Parathyroid adenoma (tissue), 2 donors: ENCODE data around the gene SLC35F3.

Source experiments
- H2AFZ ChIP-seq: fragments of 300-600 bp; sonication (generic); one replicate; pipeline ENCODE4 v1.7.0; 2017; ENCODE audit warnings: antibody characterized with exemption, mild to moderate bottlenecking
- H3K27ac ChIP-seq: fragments of 300-600 bp; sonication (generic); one replicate; pipeline ENCODE4 v1.7.0; 2017
- H3K27me3 ChIP-seq: fragments of 300-600 bp; sonication (generic); one replicate; pipeline ENCODE4 v1.7.0; 2017; ENCODE audit warnings: low read length; ENCODE audit not compliant: control insufficient read depth, insufficient read depth
- H3K36me3 ChIP-seq: fragments of 300-600 bp; sonication (generic); one replicate; pipeline ENCODE4 v1.7.0; 2017; ENCODE audit warnings: low read length; ENCODE audit not compliant: control insufficient read depth, insufficient read depth
- H3K4me1 ChIP-seq: fragments of 300-600 bp; sonication (generic); one replicate; pipeline ENCODE4 v1.7.0; 2017; ENCODE audit warnings: control low read depth
- H3K4me2 ChIP-seq: fragments of 300-600 bp; sonication (generic); one replicate; pipeline ENCODE4 v1.7.0; 2017; ENCODE audit warnings: low read length
- H3K4me3 ChIP-seq: fragments of 300-600 bp; sonication (generic); one replicate; pipeline ENCODE4 v1.7.0; 2017; ENCODE audit warnings: low read depth, low read length
- H3K79me2 ChIP-seq: fragments of 300-600 bp; sonication (generic); one replicate; pipeline ENCODE4 v1.7.0; 2017; ENCODE audit warnings: control low read depth
- H3K9ac ChIP-seq: fragments of 300-600 bp; sonication (generic); one replicate; pipeline ENCODE4 v1.7.0; 2017; ENCODE audit warnings: mild to moderate bottlenecking
- H3K9me3 ChIP-seq: fragments of 300-600 bp; sonication (generic); one replicate; pipeline ENCODE4 v1.7.0; 2017; ENCODE audit warnings: low read length; ENCODE audit not compliant: control insufficient read depth
- CTCF ChIP-seq: fragments of 300-600 bp; sonication (generic); IDR thresholded peaks from one replicate; pipeline ENCODE4 v1.7.0; 2017; ENCODE audit warnings: antibody characterized with exemption, mild to moderate bottlenecking
- donor health status: primary hyperparathyroidism.

The SLC35F3 gene

GRCh38 chr1:234226819-234227165 is 322.3 kb downstream of the SLC35F3 start:
- TF ChIP-seq CTCF = no peak
- no peaks in the 10 kb centered on the region for H3K79me2 ChIP-seq

GRCh38 chr1:234229581-234230387 is 325.3 kb downstream of the SLC35F3 start:
- no peak overlapping the region for H2AFZ ChIP-seq
- H3K27ac ChIP-seq = no peak overlapping the region
- no peak overlapping the region for H3K9ac ChIP-seq
- TF ChIP-seq CTCF = no peak
- no peak overlapping the region for H3K4me3 ChIP-seq
- H3K4me1 ChIP-seq = no peaks in the 10 kb centered on the region
- no peaks in the 10 kb centered on the region for H3K36me3 ChIP-seq
- no peaks in the 10 kb centered on the region for H3K79me2 ChIP-seq
- no peak overlapping the region for H3K4me2 ChIP-seq
- H3K9me3 ChIP-seq = no peaks in the 10 kb centered on the region
- H3K27me3 ChIP-seq = no peaks in the 10 kb centered on the region

More at GRCh38 chr1:234226819-234227165, 322.3 kb downstream of the SLC35F3 start:
- Histone ChIP-seq H3K27me3 (no peaks in the 10 kb centered on the region), H3K4me1 (no peaks in the 10 kb centered on the region), H3K27ac (no peak overlapping the region), H3K4me3 (no peak overlapping the region), H3K9ac (no peak overlapping the region), H3K36me3 (no peaks in the 10 kb centered on the region), H2AFZ (no peak overlapping the region), H3K4me2 (no peak overlapping the region), H3K9me3 (no peaks in the 10 kb centered on the region)

GRCh38 chr1:234230414-234230862 is 326.0 kb downstream of the SLC35F3 start:
- Histone ChIP-seq H3K4me3 (no peak overlapping the region), H3K36me3 (no peaks in the 10 kb centered on the region), H3K4me2 (no peak overlapping the region), H3K79me2 (no peaks in the 10 kb centered on the region), H2AFZ (no peak overlapping the region), H3K4me1 (no peaks in the 10 kb centered on the region), H3K27me3 (no peaks in the 10 kb centered on the region), H3K9me3 (no peaks in the 10 kb centered on the region), H3K27ac (no peak overlapping the region), H3K9ac (no peak overlapping the region)
- TF ChIP-seq CTCF = no peak

GRCh38 chr1:234231061-234231892 is 326.8 kb downstream of the SLC35F3 start:
- H3K36me3 ChIP-seq = no peaks in the 10 kb centered on the region
- no peaks in the 10 kb centered on the region for H3K9me3 ChIP-seq
- no peak overlapping the region for H2AFZ ChIP-seq
- no peak overlapping the region for H3K9ac ChIP-seq
- H3K4me3 ChIP-seq = no peak overlapping the region
- no peaks in the 10 kb centered on the region for H3K79me2 ChIP-seq
- no peak overlapping the region for H3K4me2 ChIP-seq
- H3K4me1 ChIP-seq = no peaks in the 10 kb centered on the region
- H3K27me3 ChIP-seq = no peaks in the 10 kb centered on the region
- TF ChIP-seq CTCF = no peak
- no peak overlapping the region for H3K27ac ChIP-seq
